HepG2 (cell line): Measurements from ENCODE around the gene GCH1. TPM values are rescaled to one million over a fixed set of nuclear protein-coding genes. Genes with fewer than 3 reads are reported as not detected.

Experiments used
- AFF4 ChIP-seq: sonication (generic); formaldehyde crosslinking; IDR thresholded peaks from 2 replicates; pipeline ENCODE4 v1.4.0; 2020; ENCODE audit warnings: missing genetic modification reagents
- BRCA1 ChIP-seq: sonication (generic); formaldehyde crosslinking; IDR thresholded peaks from 2 replicates; pipeline ENCODE4 v1.4.0; 2020; ENCODE audit warnings: missing genetic modification reagents
- HES4 ChIP-seq: sonication (generic); formaldehyde crosslinking; IDR thresholded peaks from 2 replicates; pipeline ENCODE4 v1.9.0; 2021; ENCODE audit warnings: mild to moderate bottlenecking, missing genetic modification reagents, borderline replicate concordance
- HMGXB3 ChIP-seq: sonication (generic); formaldehyde crosslinking; IDR thresholded peaks from 2 replicates; pipeline ENCODE4 v1.4.0; 2020; ENCODE audit warnings: missing genetic modification reagents, borderline replicate concordance
- HOXA9 ChIP-seq: sonication (generic); formaldehyde crosslinking; IDR thresholded peaks from 2 replicates; pipeline ENCODE4 v1.8.1; 2022; ENCODE audit warnings: missing genetic modification reagents, mild to moderate bottlenecking, moderate library complexity, borderline replicate concordance
- KDM2A ChIP-seq: sonication (generic); formaldehyde crosslinking; IDR thresholded peaks from 2 replicates; pipeline ENCODE4 v1.4.0; 2020; ENCODE audit warnings: low read depth, missing genetic modification reagents, borderline replicate concordance
- KDM4B ChIP-seq: sonication (generic); formaldehyde crosslinking; IDR thresholded peaks from 2 replicates; pipeline ENCODE4 v1.4.0; 2020; ENCODE audit warnings: missing genetic modification reagents
- KDM5B ChIP-seq: sonication (generic); formaldehyde crosslinking; IDR thresholded peaks from 2 replicates; pipeline ENCODE4 v1.4.0; 2020; ENCODE audit warnings: missing genetic modification reagents, mild to moderate bottlenecking, borderline replicate concordance
- MBD4 ChIP-seq: IDR thresholded peaks from 2 replicates; pipeline ENCODE4 v1.6.1; 2012; ENCODE audit warnings: low read length, inconsistent platforms, borderline replicate concordance
- NFYC ChIP-seq: IDR thresholded peaks from 2 replicates; pipeline ENCODE4 v1.6.1; 2016; ENCODE audit warnings: missing genetic modification reagents, missing compliant biosample characterization
- ONECUT2 ChIP-seq: sonication (generic); formaldehyde crosslinking; IDR thresholded peaks from 2 replicates; pipeline ENCODE4 v1.4.0; 2020; ENCODE audit warnings: missing genetic modification reagents
- PAXIP1 ChIP-seq: sonication (generic); formaldehyde crosslinking; conservative IDR thresholded peaks from 2 replicates; pipeline ENCODE4 v1.4.0; 2020; ENCODE audit warnings: mild to moderate bottlenecking, missing genetic modification reagents, moderate library complexity
- SALL2 ChIP-seq: sonication (generic); formaldehyde crosslinking; IDR thresholded peaks from 2 replicates; pipeline ENCODE4 v1.8.1; 2023; ENCODE audit warnings: mild to moderate bottlenecking, missing genetic modification reagents, inconsistent platforms
- SAP130 ChIP-seq: IDR thresholded peaks from 2 replicates; pipeline ENCODE4 v1.6.1; 2016; ENCODE audit warnings: low read depth
- ZNF253 ChIP-seq: sonication (generic); formaldehyde crosslinking; IDR thresholded peaks from 2 replicates; pipeline ENCODE4 v1.8.0; 2022; ENCODE audit warnings: mild to moderate bottlenecking, missing genetic modification reagents, borderline replicate concordance
- ZNF557 ChIP-seq: sonication (generic); formaldehyde crosslinking; IDR thresholded peaks from 2 replicates; pipeline ENCODE4 v1.4.0; 2020; ENCODE audit warnings: missing genetic modification reagents
- ZNF652 ChIP-seq: IDR thresholded peaks from 2 replicates; pipeline ENCODE4 v1.6.1; 2016; ENCODE audit warnings: low read depth, borderline replicate concordance
- ZNF720 ChIP-seq: sonication (generic); formaldehyde crosslinking; IDR thresholded peaks from 2 replicates; pipeline ENCODE4 v1.4.0; 2020; ENCODE audit warnings: missing genetic modification reagents
- polyA plus RNA-seq, 8 experiments: library from polyadenylated mRNA; depleted of rRNA in 3 of 8; stranded (reverse) in 7 of 8; unstranded in 1 of 8; fragments of >200 nt; fragmentation: Illumina TruSeq in 4 of 8; extraction: Trizol in 4 of 8; gene quantifications; 2 replicates each; pipeline versions ENCODE4 v1.2.1 to v1.2.3, GENCODE V29; 2011 to 2016; ENCODE audit warnings: low read depth in 4 of 8, missing spikeins in 1 of 8, mixed read lengths in 1 of 8; ENCODE audit not compliant: insufficient read depth in 1 of 8
- total RNA-seq, 5 experiments: library from RNA; depleted of rRNA; stranded (reverse); fragments of >200 nt; fragmentation: Illumina TruSeq; extraction: Trizol; gene quantifications; 2 replicates each; pipeline ENCODE4 v1.2.3, GENCODE V29; 2016; ENCODE audit warnings: low read depth in 1 of 5

Gene GCH1
- total and polyA plus RNA-seq, 2 of the 13 experiments (the other 11 are each of a cell fraction or from before 2014, with no cell fraction given): 15.0 to 25.2 TPM

- TF ChIP-seq HOXA9 (CRISPR knock-in tag) (no peak), HES4 (no peak), PAXIP1 (CRISPR knock-in tag) (no peak), KDM5B (0 out of 2 replicates have a peak, but pooled peaks have one; percentile 36), ZNF253 (CRISPR knock-in tag) (no peak), MBD4 (no peak), SAP130 (peak; percentile 40; the same call in 1 of the 2 replicates), KDM2A (CRISPR knock-in tag) (no peak), KDM4B (no peak), SALL2 (CRISPR knock-in tag) (no peak), BRCA1 (CRISPR knock-in tag) (no peak), HMGXB3 (peak; percentile 65; the same call in 1 of the 2 replicates), ZNF557 (CRISPR knock-in tag) (no peak), ONECUT2 (no peak), ZNF720 (CRISPR knock-in tag) (no peak), NFYC (CRISPR knock-in tag) (peak; percentile 54), ZNF652 (no peak), AFF4 (CRISPR knock-in tag) (no peak)
Measured at GRCh38 chr14:54808326-54809161, 94.1 kb downstream of the GCH1 start (continued).
